A549 (cell line): ENCODE results near the gene BRD8. TPM values are rescaled to one million over a fixed set of nuclear protein-coding genes. Genes with fewer than 3 reads are reported as not detected.

Source experiments
- ATAC-seq, 2 experiments: fragments of 200-7000 bp in 1 of 2; fragments of >200 bp in 1 of 2; cut with Nextera tagmentation in 1 of 2; cut with Tn5 transposase in 1 of 2; 3 replicates each; pipeline versions ENCODE4 v1.8.0 to v1.9.1; 2018 to 2020; ENCODE audit warnings: mild to moderate bottlenecking in 1 of 2, moderate library complexity in 1 of 2
- CTCF ChIA-PET: fragments of 300-600 bp; sonication (Branson Sonifier 250); formaldehyde crosslinking; extraction: SDS; loops from one replicate; lab custom pipeline; 2021; ENCODE audit warnings: antibody characterized with exemption, inconsistent platforms; lab: Yijun Ruan, JAX
- POLR2A ChIA-PET: fragments of 350-600 bp; formaldehyde crosslinking; extraction: SDS; loops from one replicate; lab custom pipeline; 2021; ENCODE audit warnings: antibody characterized with exemption, inconsistent platforms; lab: Yijun Ruan, JAX
- DNase-seq, 2 experiments: peaks; one replicate each; pipeline versions ENCODE4 v3.0.0 to v3.0.0-alpha.2; 2011 to 2016; ENCODE audit warnings: low read depth in 1 of 2, low spot score in 1 of 2
- FAIRE-seq: peaks from 2 replicates; lab custom pipeline; 2011; peaks lifted over from hg19 to GRCh38; lab: Jason Lieb, UNC
- H3K27ac ChIP-seq, 2 experiments: fragments of >200 bp; sonication (Bioruptor Twin); formaldehyde crosslinking; 3 replicates each; pipeline ENCODE4 v1.5.1; 2016 to 2017
- H3K4me1 ChIP-seq: fragments of >200 bp; sonication (Bioruptor Twin); formaldehyde crosslinking; 3 replicates; pipeline ENCODE4 v1.6.1; 2016
- H3K4me2 ChIP-seq: fragments of >200 bp; sonication (Bioruptor Twin); formaldehyde crosslinking; 3 replicates; pipeline ENCODE4 v1.6.1; 2016
- H3K4me3 ChIP-seq: fragments of >200 bp; sonication (Bioruptor Twin); formaldehyde crosslinking; 3 replicates; pipeline ENCODE4 v1.5.1; 2016
- H3K9me3 ChIP-seq: fragments of >200 bp; sonication (Bioruptor Twin); formaldehyde crosslinking; 3 replicates; pipeline ENCODE4 v1.6.1; 2016
- CEBPB ChIP-seq, 2 experiments: fragments of >200 bp in 1 of 2; sonication (Bioruptor Twin) in 1 of 2; formaldehyde crosslinking in 1 of 2; IDR thresholded peaks; 2 replicates each; pipeline ENCODE4 v1.6.1; 2012 to 2016
- CHD2 ChIP-seq: fragments of 150-350 bp; IDR thresholded peaks from 2 replicates; pipeline ENCODE4 v1.6.1; 2014; ENCODE audit warnings: low read length; ENCODE audit not compliant: partially characterized antibody
- EHF ChIP-seq: fragments of 250-450 bp; sonication (Bioruptor Pico); IDR thresholded peaks from 2 replicates; pipeline ENCODE4 v1.5.0; 2020; ENCODE audit warnings: mild to moderate bottlenecking
- EP300 ChIP-seq, 2 experiments: fragments of >200 bp; sonication (Bioruptor Twin); formaldehyde crosslinking; IDR thresholded peaks; 2 replicates in 1 of 2; 3 replicates in 1 of 2; pipeline ENCODE4 v1.6.1; 2016 to 2017
- ESRRA ChIP-seq: fragments of 150-350 bp; IDR thresholded peaks from 2 replicates; pipeline ENCODE4 v1.6.1; 2014; ENCODE audit warnings: mild to moderate bottlenecking, low read length, borderline replicate concordance
- FOXS1 ChIP-seq: fragments of 250-450 bp; sonication (Bioruptor Pico); IDR thresholded peaks from 2 replicates; pipeline ENCODE4 v1.5.0; 2020; ENCODE audit warnings: mild to moderate bottlenecking, moderate library complexity
- GATA3 ChIP-seq: IDR thresholded peaks from 2 replicates; pipeline ENCODE4 v1.6.1; 2012; ENCODE audit warnings: borderline replicate concordance
- HEYL ChIP-seq: fragments of 250-450 bp; sonication (Bioruptor Pico); IDR thresholded peaks from 2 replicates; pipeline ENCODE4 v1.8.0; 2021; ENCODE audit warnings: mild to moderate bottlenecking, moderate library complexity
- HOXB5 ChIP-seq: fragments of 250-450 bp; sonication (Bioruptor Pico); IDR thresholded peaks from 2 replicates; pipeline ENCODE4 v1.5.0; 2020; ENCODE audit warnings: mild to moderate bottlenecking, moderate library complexity
- JUN ChIP-seq, 2 experiments: fragments of >200 bp; sonication (Bioruptor Twin); formaldehyde crosslinking; IDR thresholded peaks; 2 replicates in 1 of 2; 3 replicates in 1 of 2; pipeline ENCODE4 v1.6.1; 2016 to 2017
- KDM1A ChIP-seq: fragments of 200-600 bp; sonication (generic); IDR thresholded peaks from 2 replicates; pipeline ENCODE4 v1.6.1; 2016; ENCODE audit warnings: low read depth, mild to moderate bottlenecking
- KDM5A ChIP-seq: fragments of 200-600 bp; sonication (generic); IDR thresholded peaks from 2 replicates; pipeline ENCODE4 v1.6.1; 2016; ENCODE audit warnings: antibody characterized with exemption, mild to moderate bottlenecking
- MAFK ChIP-seq: fragments of 450-650 bp; IDR thresholded peaks from 2 replicates; pipeline ENCODE4 v1.6.1; 2014; ENCODE audit not compliant: partially characterized antibody
- MAZ ChIP-seq: fragments of 150-350 bp; IDR thresholded peaks from 2 replicates; pipeline ENCODE4 v1.6.1; 2014; ENCODE audit warnings: antibody characterized with exemption, low read depth, low read length, borderline replicate concordance
- MYC ChIP-seq: IDR thresholded peaks from 2 replicates; pipeline ENCODE4 v1.6.1; 2012; ENCODE audit warnings: mild to moderate bottlenecking, inconsistent platforms, low read length, improper control_type of control experiment, borderline replicate concordance
- NFE2L2 ChIP-seq: fragments of 150-350 bp; conservative IDR thresholded peaks from 2 replicates; pipeline ENCODE4 v1.6.1; 2014; ENCODE audit warnings: low read length
- NPAS2 ChIP-seq: fragments of 250-450 bp; sonication (Bioruptor Pico); IDR thresholded peaks from 2 replicates; pipeline ENCODE4 v1.8.0; 2022; ENCODE audit warnings: mild to moderate bottlenecking, moderate library complexity, borderline replicate concordance
- NR3C1 ChIP-seq: fragments of >200 bp; sonication (Bioruptor Twin); formaldehyde crosslinking; IDR thresholded peaks from 3 replicates; pipeline ENCODE4 v1.6.1; 2017
- RAD21 ChIP-seq, 2 experiments: fragments of >200 bp in 1 of 2; sonication (Bioruptor Twin) in 1 of 2; formaldehyde crosslinking in 1 of 2; IDR thresholded peaks in 1 of 2; conservative IDR thresholded peaks in 1 of 2; 2 replicates in 1 of 2; 3 replicates in 1 of 2; pipeline ENCODE4 v1.6.1; 2012 to 2018; ENCODE audit warnings: inconsistent platforms in 1 of 2
- RCOR1 ChIP-seq: fragments of 150-350 bp; IDR thresholded peaks from 2 replicates; pipeline ENCODE4 v1.6.1; 2014; ENCODE audit warnings: antibody characterized with exemption, low read length, low read depth
- RNF2 ChIP-seq: fragments of 200-600 bp; sonication (generic); IDR thresholded peaks from 2 replicates; pipeline ENCODE4 v1.6.1; 2016; ENCODE audit warnings: low read depth, mild to moderate bottlenecking, antibody characterized with exemption, moderate library complexity, borderline replicate concordance
- SMC3 ChIP-seq: fragments of >200 bp; sonication (Bioruptor Twin); formaldehyde crosslinking; IDR thresholded peaks from 3 replicates; pipeline ENCODE4 v1.6.1; 2018; ENCODE audit warnings: inconsistent platforms
- SREBF2 ChIP-seq: fragments of 450-650 bp; IDR thresholded peaks from 2 replicates; pipeline ENCODE4 v1.6.1; 2014; ENCODE audit warnings: mild to moderate bottlenecking, moderate library complexity
- ZNF302 ChIP-seq: fragments of 250-450 bp; sonication (Bioruptor Pico); IDR thresholded peaks from 2 replicates; pipeline ENCODE4 v1.9.0; 2021; ENCODE audit warnings: inconsistent platforms, mild to moderate bottlenecking, moderate library complexity
- WGBS: methylation state at CpG from one replicate; pipeline ENCODE4 v1.1.6; 2017; ENCODE audit errors: missing lambda C conversion rate; 5-methylcytosine and 5-hydroxymethylcytosine counted together
- polyA plus RNA-seq, 4 experiments: library from polyadenylated mRNA; depleted of rRNA in 3 of 4; stranded (reverse); fragments of >200 nt; fragmentation: RNase III in 1 of 4; extraction: RNeasy Plus Mini Kit Qiagen cat#74134 plus additional on column Dnase treatment in 1 of 4; gene quantifications; 2 replicates in 3 of 4; 3 replicates in 1 of 4; pipeline ENCODE4 v1.2.3, GENCODE V29; 2011 to 2017
- TF ChIP-seq, protein P1 (sequence below): IDR thresholded peaks from 2 replicates; pipeline ENCODE4 v1.6.1; 2012; ENCODE audit warnings: low read depth, borderline replicate concordance
- TF ChIP-seq, protein P2 (sequence below): fragments of >200 bp; sonication (Bioruptor Twin); formaldehyde crosslinking; IDR thresholded peaks from 3 replicates; pipeline ENCODE4 v1.5.1; 2016
- TF ChIP-seq, protein P3 (sequence below): fragments of >200 bp; sonication (Bioruptor Twin); formaldehyde crosslinking; IDR thresholded peaks from 3 replicates; pipeline ENCODE4 v1.6.1; 2016
- TF ChIP-seq, protein P4 (sequence below): fragments of 450-650 bp; IDR thresholded peaks from 2 replicates; pipeline ENCODE4 v1.6.1; 2014; ENCODE audit warnings: antibody characterized with exemption
- TF ChIP-seq, protein P5 (sequence below): fragments of 250-450 bp; sonication (Bioruptor Pico); IDR thresholded peaks from 2 replicates; pipeline ENCODE4 v1.5.0; 2020; ENCODE audit warnings: low read depth, mild to moderate bottlenecking, moderate library complexity
- TF ChIP-seq, protein P6 (sequence below): fragments of >200 bp; sonication (Bioruptor Twin); formaldehyde crosslinking; IDR thresholded peaks from 2 replicates; pipeline ENCODE4 v1.6.1; 2016

The BRD8 gene
- polyA plus RNA-seq, 2 of the 4 experiments (the other 2 are of a cell fraction), result 65.7 to 85.8 TPM

DNA sequence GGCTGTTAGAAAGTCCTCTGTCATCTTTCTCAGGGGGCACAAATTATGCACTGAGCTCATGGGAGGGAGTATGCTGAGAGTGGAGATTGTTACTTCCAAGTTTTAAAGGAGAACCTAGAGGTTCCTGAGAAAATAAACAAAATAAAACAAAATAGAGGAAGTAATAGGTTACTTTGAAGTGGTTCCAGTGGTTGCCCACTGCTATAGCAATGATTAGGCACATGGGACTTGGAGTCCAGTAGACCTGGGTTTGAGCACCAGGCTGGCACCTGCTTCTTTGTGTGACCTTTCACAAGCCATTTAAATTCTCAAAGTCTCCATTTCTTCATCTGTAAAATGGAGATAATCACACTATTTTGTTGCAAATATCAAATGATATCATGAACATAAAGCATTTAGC, 48.5 kb upstream of the BRD8 start:
- Histone ChIP-seq H3K4me2 (no peak overlapping the region), H3K9me3 (peaks cover 20% of the 10 kb centered on the region), H3K4me3 (no peak overlapping the region), H3K27ac (no peak overlapping the region), H3K4me1 (peaks cover 16% of the 10 kb centered on the region)
- FAIRE-seq, result no peak
- no peak for ATAC-seq
- no peak for DNase-seq
- TF ChIP-seq CHD2 (no peak), JUN (IDR thresholded peaks at IDR 0.05) (no peak), KDM1A (no peak), MAFK (no peak), NFE2L2 (no peak), FOXS1 (CRISPR knock-in tag) (no peak), CEBPB (IDR thresholded peaks at IDR 0.05) (no peak), ZNF302 (no peak), KDM5A (no peak), HOXB5 (CRISPR knock-in tag) (no peak), RCOR1 (no peak), HEYL (no peak), MYC (no peak), GATA3 (no peak)
- TF ChIP-seq, protein P1, sequence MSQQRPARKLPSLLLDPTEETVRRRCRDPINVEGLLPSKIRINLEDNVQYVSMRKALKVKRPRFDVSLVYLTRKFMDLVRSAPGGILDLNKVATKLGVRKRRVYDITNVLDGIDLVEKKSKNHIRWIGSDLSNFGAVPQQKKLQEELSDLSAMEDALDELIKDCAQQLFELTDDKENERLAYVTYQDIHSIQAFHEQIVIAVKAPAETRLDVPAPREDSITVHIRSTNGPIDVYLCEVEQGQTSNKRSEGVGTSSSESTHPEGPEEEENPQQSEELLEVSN, result no peak
- ChIA-PET CTCF (interaction anchor here (1.2 kb wide), 1 partner anchor 13 kb away, joined by 3 read pairs; the partner anchor contains the start of gene CDC23), POLR2A (no interaction called here)

DNA sequence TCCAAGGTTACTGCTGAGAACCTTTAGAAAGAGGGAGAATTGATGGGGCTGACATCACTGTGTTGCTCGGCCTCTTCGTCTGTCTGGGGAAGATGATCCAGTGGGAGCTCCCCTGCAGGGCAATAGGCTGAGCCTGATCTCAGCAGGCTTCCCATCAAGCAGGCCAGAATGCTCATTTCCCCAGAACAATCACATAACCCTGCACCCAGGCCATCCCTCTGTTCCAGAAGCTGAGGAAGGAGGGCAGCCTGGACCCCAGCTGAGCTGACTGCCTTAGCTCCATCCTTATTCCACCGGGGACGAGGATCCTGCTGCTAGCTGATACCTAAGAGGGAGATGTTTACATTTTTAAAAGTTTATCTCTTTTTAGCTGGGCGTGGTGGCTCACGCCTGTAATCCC, 46.3 kb upstream of the BRD8 start:
- H3K27ac ChIP-seq, result no peak overlapping the region
- peaks cover 20% of the 10 kb centered on the region for H3K9me3 ChIP-seq
- no peak for ATAC-seq
- ChIA-PET POLR2A (interaction anchor here (0.8 kb wide), 1 partner anchor 11 kb away, joined by 3 read pairs; no protein-coding TSS in a partner anchor), CTCF (interaction anchor here (0.6 to 6.8 kb wide), 7 partner anchors 11 to 161 kb away, joined by 3 to 86 read pairs (median 18); partner anchors contain the start of genes CDC23 and KDM3B)
- DNase-seq, result no peak
- 69% methylated on average over 6 of the region's 6 CpGs for WGBS
- no peaks in the 10 kb centered on the region; the same call in 2 of the 3 replicates for H3K4me1 ChIP-seq
- no peak overlapping the region for H3K4me2 ChIP-seq
- FAIRE-seq, result no peak
- no peak for TF ChIP-seq EP300 (IDR thresholded peaks at IDR 0.05)
- TF ChIP-seq RAD21 (conservative IDR thresholded peaks at IDR 0.05 in 1 of 2, IDR thresholded peaks at IDR 0.05 in 1 of 2), result no peak
- TF ChIP-seq EHF (CRISPR knock-in tag), result no peak
- TF ChIP-seq JUN (IDR thresholded peaks at IDR 0.05), result no peak
- TF ChIP-seq, protein P2, sequence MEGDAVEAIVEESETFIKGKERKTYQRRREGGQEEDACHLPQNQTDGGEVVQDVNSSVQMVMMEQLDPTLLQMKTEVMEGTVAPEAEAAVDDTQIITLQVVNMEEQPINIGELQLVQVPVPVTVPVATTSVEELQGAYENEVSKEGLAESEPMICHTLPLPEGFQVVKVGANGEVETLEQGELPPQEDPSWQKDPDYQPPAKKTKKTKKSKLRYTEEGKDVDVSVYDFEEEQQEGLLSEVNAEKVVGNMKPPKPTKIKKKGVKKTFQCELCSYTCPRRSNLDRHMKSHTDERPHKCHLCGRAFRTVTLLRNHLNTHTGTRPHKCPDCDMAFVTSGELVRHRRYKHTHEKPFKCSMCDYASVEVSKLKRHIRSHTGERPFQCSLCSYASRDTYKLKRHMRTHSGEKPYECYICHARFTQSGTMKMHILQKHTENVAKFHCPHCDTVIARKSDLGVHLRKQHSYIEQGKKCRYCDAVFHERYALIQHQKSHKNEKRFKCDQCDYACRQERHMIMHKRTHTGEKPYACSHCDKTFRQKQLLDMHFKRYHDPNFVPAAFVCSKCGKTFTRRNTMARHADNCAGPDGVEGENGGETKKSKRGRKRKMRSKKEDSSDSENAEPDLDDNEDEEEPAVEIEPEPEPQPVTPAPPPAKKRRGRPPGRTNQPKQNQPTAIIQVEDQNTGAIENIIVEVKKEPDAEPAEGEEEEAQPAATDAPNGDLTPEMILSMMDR, result no peak
- TF ChIP-seq, protein P3, sequence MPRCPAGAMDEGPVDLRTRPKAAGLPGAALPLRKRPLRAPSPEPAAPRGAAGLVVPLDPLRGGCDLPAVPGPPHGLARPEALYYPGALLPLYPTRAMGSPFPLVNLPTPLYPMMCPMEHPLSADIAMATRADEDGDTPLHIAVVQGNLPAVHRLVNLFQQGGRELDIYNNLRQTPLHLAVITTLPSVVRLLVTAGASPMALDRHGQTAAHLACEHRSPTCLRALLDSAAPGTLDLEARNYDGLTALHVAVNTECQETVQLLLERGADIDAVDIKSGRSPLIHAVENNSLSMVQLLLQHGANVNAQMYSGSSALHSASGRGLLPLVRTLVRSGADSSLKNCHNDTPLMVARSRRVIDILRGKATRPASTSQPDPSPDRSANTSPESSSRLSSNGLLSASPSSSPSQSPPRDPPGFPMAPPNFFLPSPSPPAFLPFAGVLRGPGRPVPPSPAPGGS, result no peak
- no peak overlapping the region for H3K4me3 ChIP-seq

DNA sequence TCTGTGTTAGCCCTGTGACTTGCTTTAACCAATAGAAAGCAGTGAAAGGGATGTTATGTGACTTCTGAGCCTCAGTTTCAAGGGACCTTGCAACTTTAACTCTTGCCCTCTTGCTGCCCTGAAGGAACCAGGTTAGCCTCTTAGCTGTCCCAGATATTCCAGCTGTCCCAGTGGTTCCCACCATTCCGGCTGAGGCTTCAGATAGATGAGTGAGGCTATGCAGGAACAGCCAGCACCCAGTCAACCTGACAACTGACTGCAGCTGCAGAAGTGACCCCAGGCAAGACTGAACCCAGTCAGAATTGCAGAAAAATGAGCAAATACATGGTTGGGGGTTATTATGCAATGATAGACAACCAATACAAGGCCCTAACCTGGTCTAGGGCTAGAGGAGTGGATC, 45.1 kb upstream of the BRD8 start:
- H3K4me3 ChIP-seq, result no peak overlapping the region
- H3K9me3 ChIP-seq, result peaks cover 20% of the 10 kb centered on the region
- no peak overlapping the region for H3K4me2 ChIP-seq
- DNase-seq (no peak), ATAC-seq (peak; percentile 19 to 61; a peak in 5 of 6 replicates), FAIRE-seq (no peak)
- H3K27ac ChIP-seq, result no peak overlapping the region
- ChIA-PET POLR2A (interaction anchor here (0.7 kb wide), 1 partner anchor 115 kb away, joined by 3 read pairs; the partner anchor contains the start of gene FAM53C), CTCF (interaction anchor here (0.6 to 6.8 kb wide), 45 partner anchors 9 to 235 kb away, joined by 3 to 86 read pairs (median 4); partner anchors contain the start of genes BRD8, CDC23, FAM53C and KDM3B)
- H3K4me1 ChIP-seq, result no peaks in the 10 kb centered on the region
- WGBS, result 88% methylated on average over 1 of the region's 1 CpG
- TF ChIP-seq, protein P4, sequence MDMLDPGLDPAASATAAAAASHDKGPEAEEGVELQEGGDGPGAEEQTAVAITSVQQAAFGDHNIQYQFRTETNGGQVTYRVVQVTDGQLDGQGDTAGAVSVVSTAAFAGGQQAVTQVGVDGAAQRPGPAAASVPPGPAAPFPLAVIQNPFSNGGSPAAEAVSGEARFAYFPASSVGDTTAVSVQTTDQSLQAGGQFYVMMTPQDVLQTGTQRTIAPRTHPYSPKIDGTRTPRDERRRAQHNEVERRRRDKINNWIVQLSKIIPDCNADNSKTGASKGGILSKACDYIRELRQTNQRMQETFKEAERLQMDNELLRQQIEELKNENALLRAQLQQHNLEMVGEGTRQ, result no peak
- TF ChIP-seq RNF2, result no peak
- no peak for TF ChIP-seq RCOR1
- TF ChIP-seq MAZ, result no peak
- no peak for TF ChIP-seq NPAS2 (CRISPR knock-in tag)
- no peak for TF ChIP-seq NR3C1
- TF ChIP-seq, protein P5, sequence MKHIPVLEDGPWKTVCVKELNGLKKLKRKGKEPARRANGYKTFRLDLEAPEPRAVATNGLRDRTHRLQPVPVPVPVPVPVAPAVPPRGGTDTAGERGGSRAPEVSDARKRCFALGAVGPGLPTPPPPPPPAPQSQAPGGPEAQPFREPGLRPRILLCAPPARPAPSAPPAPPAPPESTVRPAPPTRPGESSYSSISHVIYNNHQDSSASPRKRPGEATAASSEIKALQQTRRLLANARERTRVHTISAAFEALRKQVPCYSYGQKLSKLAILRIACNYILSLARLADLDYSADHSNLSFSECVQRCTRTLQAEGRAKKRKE (CRISPR knock-in tag), result no peak
- TF ChIP-seq ESRRA, result no peak
- TF ChIP-seq HEYL, result no peak
- TF ChIP-seq, protein P6, sequence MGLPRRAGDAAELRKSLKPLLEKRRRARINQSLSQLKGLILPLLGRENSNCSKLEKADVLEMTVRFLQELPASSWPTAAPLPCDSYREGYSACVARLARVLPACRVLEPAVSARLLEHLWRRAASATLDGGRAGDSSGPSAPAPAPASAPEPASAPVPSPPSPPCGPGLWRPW, result no peak
- TF ChIP-seq HOXB5 (CRISPR knock-in tag), result no peak
- TF ChIP-seq SMC3, result no peak
- TF ChIP-seq SREBF2, result no peak
